Activated T-helper 1 cell treated with anti-CD3 and anti-CD28 coated beads, Interleukin-2, amount 50 U/mL, for 16 hours (primary cell): ENCODE results near the gene NCAPH2.

Experiments
- DNase-seq, 2 donors: peaks; one replicate each; pipeline ENCODE4 v3.0.0-alpha.2; 2020; ENCODE audit warnings: low read depth in 1 of 2, low spot score in 1 of 2

NCAPH2 gene

DNA sequence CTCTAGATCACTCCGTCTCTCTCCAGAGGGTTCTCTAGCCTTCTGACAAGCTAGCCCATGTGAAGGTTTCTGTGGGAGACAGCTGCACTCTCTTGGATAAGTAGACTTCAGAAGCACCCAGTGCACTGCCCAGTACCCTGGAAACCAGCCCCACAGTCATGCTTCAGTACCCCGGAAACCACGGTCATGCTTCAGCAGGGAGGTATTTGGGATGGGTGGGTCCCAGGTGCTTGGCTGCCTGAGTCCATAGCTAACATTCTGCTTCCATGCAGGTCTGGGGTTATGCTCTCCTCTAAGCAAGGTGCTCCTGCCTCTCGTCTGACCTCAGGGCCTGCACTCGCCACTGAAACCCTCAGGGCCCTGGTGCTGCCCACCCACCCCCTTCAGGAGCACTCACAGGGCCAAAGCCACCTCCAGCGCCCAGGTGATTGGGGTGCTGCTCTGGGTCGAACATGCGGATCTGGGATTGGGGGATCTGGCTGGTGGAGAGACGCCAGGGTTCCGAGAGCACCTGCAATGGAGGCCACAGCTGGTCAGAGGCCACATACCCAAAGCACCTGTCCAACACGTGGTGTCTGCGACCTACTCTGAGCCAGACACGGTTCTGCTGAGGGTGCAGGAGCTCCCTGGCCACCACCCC lies 62.0 kb downstream of the NCAPH2 start:
- no peak for DNase-seq

DNA sequence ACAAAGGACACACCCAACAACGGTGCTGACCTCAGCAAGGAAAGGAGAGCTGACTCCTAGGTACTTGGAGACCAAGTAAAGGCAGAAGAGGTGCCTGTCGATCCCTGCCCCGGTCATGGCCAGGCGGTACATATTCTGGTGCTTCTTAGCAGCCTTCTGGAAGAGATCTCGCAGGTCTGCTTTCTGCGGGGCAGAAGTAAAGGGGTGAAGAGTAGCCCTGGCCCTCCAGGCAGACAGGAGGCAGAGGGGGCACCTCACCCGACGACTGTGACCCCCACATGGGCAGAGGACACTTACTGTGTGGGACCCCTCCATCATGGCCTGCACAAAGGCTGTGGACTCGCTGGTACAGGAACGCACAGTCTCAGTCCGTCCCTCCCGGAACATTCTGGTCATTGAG lies 62.8 kb downstream of the NCAPH2 start:
- no peak for DNase-seq

DNA sequence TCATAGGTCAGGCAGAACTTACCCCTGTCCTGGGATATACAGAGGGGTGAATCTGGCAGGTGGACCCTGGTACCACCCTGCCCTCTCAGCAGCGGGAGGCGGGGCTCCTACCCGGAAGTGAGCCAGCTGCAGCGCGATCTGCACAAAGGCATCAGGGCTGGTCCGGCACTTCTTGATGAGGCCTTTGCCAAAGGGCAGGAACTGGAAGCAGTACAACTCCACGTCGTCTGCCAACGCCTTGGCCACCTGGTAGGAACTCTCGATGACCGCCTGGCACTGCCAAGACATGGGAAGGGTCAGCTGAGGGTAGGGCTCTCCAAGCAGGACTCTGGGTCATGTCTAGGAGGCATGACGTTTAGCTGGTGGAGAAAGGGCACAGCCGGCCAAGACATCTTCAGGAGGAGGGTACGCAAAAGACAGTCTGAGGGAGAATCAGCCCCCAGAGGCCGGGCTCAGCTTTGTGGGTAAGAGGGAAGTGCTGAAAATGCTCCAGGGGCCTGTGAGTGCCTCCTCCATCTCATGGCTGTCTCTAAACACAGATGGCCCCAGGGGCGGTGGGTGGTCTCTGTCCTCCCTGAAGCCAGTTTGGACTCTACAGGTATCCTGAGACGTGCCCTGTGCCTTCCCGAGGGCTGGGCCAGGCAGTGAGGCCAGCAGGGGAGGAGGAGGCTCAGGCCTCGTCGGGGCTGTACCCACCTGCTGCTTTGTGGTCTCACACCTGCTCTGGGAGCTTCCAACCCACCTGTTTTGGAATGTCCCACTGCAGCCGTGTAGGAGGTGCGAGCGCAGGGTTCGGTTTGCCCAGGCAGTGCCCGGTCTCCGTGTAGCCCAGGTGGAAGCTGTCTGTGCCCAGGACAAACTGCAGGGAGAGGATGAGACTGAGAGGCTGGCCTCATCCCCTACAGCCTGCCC lies 63.5 kb downstream of the NCAPH2 start:
- no peak for DNase-seq

DNA sequence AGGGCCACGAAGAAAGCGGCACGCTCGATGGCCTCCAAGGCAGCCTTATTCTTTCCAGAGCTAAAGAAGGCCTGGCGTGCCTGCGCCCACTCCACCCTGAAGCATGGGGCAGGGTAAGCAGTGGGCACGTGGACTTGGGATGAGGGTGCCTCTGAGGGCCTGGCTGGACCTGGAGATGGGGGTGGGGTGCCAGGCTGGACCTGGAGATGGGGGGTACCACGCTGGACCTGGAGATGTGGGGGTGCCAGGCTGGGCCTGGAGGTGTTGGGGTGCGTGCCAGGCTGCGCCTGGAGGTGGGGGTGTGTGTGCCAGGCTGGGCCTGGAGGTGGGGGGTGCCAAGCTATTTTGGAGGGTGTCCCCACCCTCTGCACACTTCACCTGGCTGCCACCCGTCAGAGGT lies 64.9 kb downstream of the NCAPH2 start:
- no peak for DNase-seq

DNA sequence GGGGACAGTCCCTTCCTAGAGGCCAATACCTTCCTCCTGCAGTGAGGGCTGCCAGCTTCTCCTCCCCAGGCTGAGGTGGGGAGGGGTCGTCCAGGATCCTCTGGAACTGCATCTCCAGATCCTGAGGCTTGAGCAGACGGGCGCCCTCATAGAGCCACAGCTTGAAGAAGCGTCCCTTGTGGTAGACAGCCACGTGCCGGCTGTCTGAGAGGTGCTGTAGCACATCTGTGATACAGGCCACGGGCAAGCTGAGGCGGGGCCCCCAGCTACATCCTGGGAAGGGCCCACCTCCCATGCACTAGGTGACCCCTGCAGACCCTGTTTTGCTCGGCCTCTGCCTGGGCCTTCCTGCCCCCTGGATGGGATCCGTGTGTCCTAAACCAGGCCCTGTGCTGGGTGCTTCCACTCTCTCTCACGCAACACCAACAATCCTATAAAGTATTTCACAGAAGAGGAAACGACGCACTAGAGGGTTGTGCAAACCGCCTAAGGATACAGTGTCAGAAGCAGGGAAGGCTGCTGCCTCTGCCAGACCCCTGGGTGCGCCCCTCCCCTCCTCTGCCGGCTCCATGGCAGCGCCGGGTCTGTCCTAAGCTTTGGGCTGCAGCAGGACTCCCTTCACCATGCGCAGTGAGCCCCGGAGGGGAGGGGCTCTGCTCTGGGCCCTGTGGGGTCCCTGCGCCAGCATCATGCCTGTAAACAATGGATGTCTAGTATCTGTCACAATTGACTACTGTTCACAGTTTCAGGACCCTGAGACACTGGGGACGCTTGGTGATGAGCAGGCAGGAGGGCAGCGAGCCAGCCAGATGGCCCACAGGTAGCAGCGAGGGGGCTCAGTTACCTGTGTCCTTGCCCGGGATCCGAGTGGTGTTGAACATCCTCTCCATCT lies 65.7 kb downstream of the NCAPH2 start:
- DNase-seq: no peak

DNA sequence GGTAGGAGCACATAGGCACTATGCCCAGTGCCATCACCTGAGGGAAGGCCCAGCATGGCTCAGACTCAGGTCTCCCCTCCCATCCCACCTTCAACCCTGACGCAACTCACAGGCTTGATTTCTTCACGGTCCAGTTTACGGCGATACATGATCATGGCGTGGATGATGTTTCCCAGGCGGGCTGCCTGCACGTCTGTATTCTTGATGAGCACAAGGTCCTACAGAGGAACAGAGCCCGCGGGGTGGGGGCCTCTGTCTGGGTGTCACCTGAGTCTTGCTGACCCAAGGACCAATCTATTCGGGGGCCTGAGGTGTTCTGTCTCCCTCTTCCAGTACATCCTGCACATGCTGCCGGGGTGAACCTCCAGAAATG lies 66.3 kb downstream of the NCAPH2 start:
- DNase-seq: no peak
